ENCODE data around the gene ACKR2. TPM values are rescaled to one million over a fixed set of nuclear protein-coding genes. Genes with fewer than 3 reads are reported as not detected.

ACKR2 gene
- total and polyA plus RNA-seq, 7 donors, result 0.04 to 1.6 (median 0.79) TPM

DNA sequence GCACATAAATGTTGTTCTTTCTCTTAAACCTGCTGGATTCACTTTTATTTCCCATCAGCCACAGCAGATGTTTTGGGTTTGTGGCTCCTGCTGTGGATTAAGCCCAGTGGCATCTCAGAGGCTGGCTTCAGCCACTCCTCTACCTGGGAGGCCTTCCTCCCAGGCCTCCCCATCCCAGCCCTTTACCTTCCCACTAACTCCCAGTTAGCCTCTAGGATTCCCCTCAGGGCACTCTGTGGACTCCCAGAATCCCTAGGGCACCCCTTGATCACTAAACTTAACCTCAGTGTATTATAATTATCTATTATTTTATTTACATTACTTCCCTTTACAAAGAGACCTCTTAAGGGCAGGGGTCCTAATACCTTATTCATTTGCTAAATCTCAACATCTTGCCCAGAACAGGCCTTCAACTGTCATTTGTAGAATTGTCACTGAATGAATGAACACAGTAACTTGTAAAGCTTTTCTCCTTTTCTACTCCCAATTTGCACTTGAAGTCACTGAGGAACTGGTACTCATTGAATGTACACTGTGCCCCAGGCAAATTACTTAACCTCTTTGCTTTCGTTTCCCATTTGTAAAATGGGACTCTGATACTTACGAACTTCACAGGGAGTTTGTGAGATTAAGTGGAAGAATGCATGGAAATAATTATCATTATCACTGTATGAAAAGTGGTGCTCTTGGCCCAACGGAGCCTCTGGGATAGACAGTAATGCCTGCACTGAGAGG lies 44.5 kb upstream of the ACKR2 start:
- Histone ChIP-seq H3K4me3 (no peak overlapping the region), H3K9me3 (no peaks in the 10 kb centered on the region), H3K4me1 (no peaks in the 10 kb centered on the region), H3K27me3 (ENCODE audit: insufficient read depth in 3 of 3, low read length in 2 of 3) (no peaks in the 10 kb centered on the region), H3K27ac (no peak overlapping the region), H3K36me3 (ENCODE audit: insufficient read depth in 1 of 2, low read depth in 1 of 2) (no peaks in the 10 kb centered on the region)
- intact Hi-C loops (cut with DNase I), result no loop called here
- WGBS, 3 donors, result 62 to 78% (median 63%) methylated on average over 3 of the region's 3 CpGs
- no peak for DNase-seq
- TF ChIP-seq, protein P1, sequence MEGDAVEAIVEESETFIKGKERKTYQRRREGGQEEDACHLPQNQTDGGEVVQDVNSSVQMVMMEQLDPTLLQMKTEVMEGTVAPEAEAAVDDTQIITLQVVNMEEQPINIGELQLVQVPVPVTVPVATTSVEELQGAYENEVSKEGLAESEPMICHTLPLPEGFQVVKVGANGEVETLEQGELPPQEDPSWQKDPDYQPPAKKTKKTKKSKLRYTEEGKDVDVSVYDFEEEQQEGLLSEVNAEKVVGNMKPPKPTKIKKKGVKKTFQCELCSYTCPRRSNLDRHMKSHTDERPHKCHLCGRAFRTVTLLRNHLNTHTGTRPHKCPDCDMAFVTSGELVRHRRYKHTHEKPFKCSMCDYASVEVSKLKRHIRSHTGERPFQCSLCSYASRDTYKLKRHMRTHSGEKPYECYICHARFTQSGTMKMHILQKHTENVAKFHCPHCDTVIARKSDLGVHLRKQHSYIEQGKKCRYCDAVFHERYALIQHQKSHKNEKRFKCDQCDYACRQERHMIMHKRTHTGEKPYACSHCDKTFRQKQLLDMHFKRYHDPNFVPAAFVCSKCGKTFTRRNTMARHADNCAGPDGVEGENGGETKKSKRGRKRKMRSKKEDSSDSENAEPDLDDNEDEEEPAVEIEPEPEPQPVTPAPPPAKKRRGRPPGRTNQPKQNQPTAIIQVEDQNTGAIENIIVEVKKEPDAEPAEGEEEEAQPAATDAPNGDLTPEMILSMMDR (IDR thresholded peaks at IDR 0.05), result no peak
- no peak for ATAC-seq

DNA sequence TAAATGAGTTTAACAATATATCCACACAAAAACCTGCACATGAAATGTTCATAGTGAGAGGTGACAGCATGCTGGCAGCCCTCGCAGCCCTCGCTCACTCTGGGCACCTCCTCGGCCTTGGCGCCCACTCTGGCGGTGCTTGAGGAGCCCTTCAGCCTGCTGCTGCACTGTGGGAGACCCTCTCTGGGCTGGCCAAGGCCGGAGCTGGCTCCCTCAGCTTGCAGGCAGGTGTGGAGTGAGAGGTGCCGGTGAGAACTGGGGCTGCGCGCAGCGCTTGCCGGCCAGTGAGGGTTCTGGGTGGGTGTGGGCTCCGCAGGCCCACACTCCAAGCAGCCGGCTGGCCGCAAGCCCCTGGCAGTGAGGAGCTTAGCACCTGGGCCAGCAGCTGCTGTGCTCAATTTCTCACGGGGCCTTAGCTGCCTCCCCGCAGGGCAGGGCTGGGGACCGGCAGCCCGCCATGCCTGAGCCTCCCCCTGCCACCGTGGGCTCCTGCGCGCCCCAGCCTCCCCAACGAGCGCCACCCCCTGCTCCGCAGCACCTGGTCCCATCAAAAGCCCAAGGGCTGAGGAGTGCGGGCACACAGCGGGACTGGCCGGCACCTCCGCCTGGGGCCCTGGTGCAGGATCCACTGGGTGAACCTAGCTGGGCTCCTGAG lies 39.6 kb upstream of the ACKR2 start:
- ATAC-seq, result no peak
- 79 to 86% (median 82%) methylated on average over 26 to 28 of the region's 28 CpGs for WGBS, 3 donors
- Histone ChIP-seq H3K27me3 (ENCODE audit: insufficient read depth in 3 of 3, low read length in 2 of 3) (no peaks in the 10 kb centered on the region), H3K36me3 (ENCODE audit: insufficient read depth in 1 of 2, low read depth in 1 of 2) (no peaks in the 10 kb centered on the region), H3K4me3 (no peak overlapping the region), H3K27ac (no peak overlapping the region), H3K4me1 (no peaks in the 10 kb centered on the region), H3K9me3 (no peaks in the 10 kb centered on the region)
- intact Hi-C loops (cut with DNase I), result no loop called here
- no peak for DNase-seq
- TF ChIP-seq, protein P1 (IDR thresholded peaks at IDR 0.05), result no peak

DNA sequence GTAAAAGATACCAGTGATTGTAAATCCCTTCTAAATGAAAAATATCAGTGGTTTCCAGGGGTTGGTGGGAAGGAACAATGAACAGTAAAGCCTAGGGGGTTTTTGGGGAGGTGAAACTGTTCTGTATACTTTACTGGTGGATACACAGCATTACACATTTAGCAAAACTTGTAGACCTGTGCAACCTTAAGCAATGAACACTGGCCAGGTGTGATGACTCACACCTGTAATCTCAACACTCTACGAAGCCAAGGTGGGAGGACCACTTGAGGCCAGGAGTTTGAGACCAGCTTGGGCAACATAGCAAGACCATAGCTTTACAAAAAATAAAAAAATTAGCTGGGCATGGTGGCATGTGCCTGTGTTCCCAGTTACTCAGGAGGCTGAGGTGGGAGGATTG lies 38.0 kb upstream of the ACKR2 start:
- WGBS, 3 donors, result 86 to 93% (median 91%) methylated on average over 1 of the region's 1 CpG
- intact Hi-C loops (cut with DNase I), result no loop called here
- ATAC-seq (no peak), DNase-seq (no peak)
- Histone ChIP-seq H3K27ac (no peak overlapping the region), H3K27me3 (ENCODE audit: insufficient read depth in 3 of 3, low read length in 2 of 3) (no peaks in the 10 kb centered on the region), H3K4me3 (no peak overlapping the region), H3K4me1 (no peaks in the 10 kb centered on the region), H3K9me3 (no peaks in the 10 kb centered on the region), H3K36me3 (ENCODE audit: insufficient read depth in 1 of 2, low read depth in 1 of 2) (no peaks in the 10 kb centered on the region)
- TF ChIP-seq, protein P1 (IDR thresholded peaks at IDR 0.05), result no peak

DNA sequence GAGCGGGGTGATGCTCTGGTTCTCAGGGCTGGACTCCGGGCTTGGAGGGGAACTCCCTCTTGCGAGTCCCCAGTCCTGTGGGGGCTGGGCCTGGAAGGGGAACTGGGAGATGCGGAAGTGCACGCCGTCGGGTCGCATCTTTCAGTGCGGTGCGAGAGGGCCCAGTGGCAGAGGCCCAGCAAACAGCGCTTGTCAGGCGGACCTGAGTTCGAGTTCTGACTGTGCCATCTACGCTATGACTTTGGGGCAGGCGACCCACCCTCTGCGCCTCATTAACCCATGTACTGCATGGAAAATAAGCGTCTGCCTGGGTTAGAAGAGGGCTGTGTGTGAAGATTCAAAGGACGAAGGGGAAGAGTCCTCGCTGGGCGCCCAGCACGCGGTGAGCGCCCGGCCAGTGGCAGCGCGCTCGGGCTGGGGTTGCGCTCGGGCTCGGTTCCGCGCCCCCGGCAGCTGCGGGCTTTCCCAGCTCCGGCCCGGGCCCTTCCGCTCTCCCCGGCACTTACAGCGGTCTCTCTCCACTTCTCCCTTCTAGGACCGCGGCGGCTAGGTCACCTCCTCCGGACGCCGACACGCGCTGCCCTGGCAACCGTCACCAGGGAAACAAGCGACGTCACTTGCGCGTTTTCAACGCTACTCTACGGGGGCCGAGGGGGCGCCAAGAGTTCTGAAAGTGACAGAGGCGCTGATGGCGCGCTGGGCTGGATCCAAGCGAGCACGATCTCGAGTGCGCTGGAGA lies 36.4 kb upstream of the ACKR2 start, which contains the start of gene CCDC13:
CCDC13 (minus strand) TSS at position 584 of the 739 bp plus-strand sequence. CDS start 14,908 bp downstream, outside the sequence.
- Histone ChIP-seq H3K4me1 (no peaks in the 10 kb centered on the region), H3K9me3 (no peaks in the 10 kb centered on the region), H3K36me3 (ENCODE audit: insufficient read depth in 1 of 2, low read depth in 1 of 2) (no peaks in the 10 kb centered on the region), H3K4me3 (peak within 1 kb of the TSS; percentile 61), H3K27ac (no peak within 1 kb of the TSS), H3K27me3 (ENCODE audit: insufficient read depth in 3 of 3, low read length in 2 of 3) (no peaks in the 10 kb centered on the region)
- TF ChIP-seq, protein P1 (IDR thresholded peaks at IDR 0.05), result no peak
- peak; percentile 97 to 98 (median 97) for ATAC-seq
- DNase-seq, result peak; percentile 97 to 98
- 3 to 4% (median 3%) methylated on average over 51 to 63 of the region's 63 CpGs for WGBS, 3 donors
- intact Hi-C loops (cut with DNase I), result no loop called here

All from psoas muscle (tissue), 8 donors.